ENCODE measurements around the gene USP12.

The USP12 gene

DNA sequence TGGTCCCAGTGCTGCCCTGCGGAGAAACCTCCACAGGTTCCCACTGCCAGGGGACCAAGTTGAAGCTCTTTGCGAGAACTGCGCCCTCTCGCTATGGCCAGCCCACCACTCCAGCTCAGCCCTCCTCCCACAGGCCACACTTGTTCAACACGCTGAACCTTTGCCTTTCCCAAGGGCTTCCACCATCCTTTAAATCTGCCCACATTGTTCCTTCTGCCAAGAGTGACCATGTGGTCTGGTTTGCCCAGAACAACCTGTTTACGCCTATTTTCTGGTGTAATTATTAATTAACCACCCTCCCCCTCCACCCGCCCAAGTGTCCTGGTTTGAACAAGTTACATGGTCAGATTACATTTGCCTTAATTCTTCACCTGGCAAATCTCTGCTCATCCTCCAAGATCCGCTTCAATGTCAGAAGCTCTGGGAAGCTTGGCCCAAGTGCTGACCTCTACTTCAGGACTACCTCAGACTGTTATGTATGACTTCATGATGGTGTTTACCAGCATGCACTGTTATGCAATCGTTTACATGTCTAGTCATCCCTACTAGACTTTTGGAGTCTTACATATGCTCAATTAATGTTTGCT is 12.0 kb upstream of the USP12 start:
- no peak for DNase-seq (ENCODE audit: low read depth in 3 of 3)

DNA sequence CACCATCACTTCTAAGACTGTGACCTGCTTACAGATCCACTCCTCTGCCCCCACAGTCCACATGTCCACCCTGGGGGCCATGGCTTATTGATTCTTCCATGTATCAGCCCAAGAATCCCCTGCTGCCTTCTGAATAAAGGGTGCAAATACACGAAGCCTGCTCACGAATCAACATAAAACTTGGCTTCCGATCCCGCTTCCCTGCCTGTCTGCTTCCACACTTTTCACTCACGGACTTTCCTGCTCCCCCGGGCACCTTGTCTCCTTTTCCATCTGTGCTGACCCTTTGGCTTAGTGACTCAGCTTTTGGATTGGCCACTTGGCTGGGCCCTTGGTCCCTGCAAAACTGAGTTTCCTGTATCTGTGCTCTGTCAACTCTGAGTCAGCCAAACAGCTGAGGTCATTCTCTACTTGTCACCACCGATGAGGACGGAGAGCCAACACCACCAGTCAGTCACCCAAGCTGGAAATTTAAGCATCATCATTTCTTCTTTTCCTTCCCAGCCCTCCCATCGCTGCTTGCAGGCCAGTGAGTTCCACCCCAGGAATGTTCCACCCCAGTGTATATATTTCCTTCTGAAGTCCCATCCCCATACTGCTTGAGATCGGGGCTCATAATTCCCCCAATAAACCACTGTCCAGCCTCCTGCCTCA is 11.4 kb upstream of the USP12 start:
- DNase-seq (ENCODE audit: low read depth in 3 of 3), result no peak

DNA sequence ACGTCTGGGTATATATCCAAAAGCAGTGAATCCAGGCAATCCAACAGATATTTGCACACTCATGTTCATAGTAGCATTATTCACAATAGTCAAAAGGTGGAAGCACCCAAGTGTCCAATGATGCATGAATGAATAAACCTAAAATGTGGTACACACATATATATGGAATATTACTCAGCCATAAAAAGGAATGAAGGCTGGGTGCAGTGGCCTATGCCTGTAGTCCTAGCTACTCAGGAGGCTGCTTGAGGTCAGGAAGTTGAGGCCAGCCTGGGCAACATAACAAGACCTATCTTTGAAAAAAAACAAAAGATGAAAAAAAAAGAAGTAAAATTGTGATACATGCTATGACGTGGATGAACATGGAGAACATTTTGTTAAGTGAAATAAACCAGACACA is 10.4 kb upstream of the USP12 start:
- DNase-seq (ENCODE audit: low read depth in 3 of 3), result no peak

GRCh38 chr13:27177852-27178251 is 6.2 kb upstream of the USP12 start:
- DNase-seq (ENCODE audit: low read depth in 3 of 3), result no peak

DNA sequence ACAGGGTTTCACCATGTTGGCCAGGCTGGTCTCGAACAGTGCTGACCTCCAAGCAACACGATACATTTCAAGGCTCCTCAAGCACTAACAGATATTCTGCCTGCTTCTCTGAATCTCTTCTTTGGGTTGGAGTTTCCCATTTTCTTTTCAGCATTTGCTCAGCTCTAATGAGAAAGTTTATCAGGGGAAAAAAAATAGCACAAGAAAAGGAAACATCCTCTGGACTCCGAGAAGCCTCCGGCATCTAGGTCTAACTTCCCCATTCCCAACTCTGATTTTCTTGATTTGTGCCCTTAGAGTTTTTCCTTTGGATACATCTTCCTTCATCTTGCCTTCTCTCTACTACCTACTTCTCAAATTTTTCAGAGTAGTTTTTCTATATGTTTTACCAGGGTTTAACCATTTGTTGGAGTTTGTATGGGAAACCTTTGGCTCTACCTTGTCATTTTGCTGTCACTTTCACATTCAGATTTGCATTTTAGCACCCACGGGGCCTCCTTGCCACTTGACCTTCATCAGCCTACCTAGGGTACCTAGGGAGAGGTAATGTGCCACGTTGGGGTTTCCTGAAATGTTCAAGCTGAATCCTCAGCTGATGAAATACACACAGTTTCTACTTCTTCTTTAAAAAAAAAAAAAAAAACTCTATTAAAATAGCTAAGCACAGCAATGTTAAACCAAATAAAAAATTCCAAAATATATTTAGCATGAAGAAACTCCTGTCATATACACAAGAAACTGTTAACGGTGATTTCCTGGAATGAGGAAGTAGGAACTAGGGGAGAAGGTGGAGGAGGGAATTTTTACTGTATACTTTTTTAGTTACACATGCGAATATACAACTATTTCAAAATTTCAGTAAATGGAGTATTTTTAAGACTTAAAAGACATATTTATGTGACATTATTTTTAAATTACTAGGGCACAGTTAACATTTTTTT is 5.1 kb upstream of the USP12 start:
- no peak for DNase-seq (ENCODE audit: low read depth in 3 of 3)

DNA sequence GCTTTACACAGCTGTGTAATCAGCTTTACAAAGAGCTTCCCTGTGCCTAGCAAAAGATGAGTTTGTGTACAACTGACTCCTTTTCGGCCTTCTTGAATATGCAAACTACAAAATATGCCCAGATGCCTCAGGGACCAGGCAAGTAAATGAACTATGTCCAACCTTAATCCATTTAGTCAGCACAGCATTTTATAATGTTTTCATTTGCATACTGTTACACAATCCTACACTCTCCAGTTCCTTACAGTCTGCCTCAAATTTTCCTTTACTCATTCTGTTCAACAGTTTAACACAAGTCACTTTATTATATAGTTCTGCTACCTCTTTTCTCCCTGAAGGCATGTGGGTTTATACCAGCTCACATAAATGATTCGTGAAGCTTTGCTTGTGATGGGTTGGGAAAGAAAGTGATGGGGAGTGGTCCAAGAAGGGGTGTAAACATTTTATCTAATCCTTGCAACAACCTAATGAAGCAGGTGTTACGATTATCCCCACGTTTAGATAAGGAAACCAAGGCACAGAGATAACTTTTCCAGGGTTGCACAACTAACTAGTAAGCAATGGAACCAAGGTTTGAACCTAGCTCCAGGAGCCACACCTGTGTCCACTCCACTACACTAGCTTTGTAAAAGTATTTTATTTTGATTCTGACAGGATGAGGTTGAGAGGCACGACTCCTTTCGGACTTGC is 3.3 kb upstream of the USP12 start:
- no peak for DNase-seq (ENCODE audit: low read depth in 3 of 3)

GRCh38 chr13:27172495-27172842 is 858 bp upstream of the USP12 start:
- no peak for DNase-seq (ENCODE audit: low read depth in 3 of 3)

GRCh38 chr13:27171827-27172494 is 350 bp upstream of the USP12 start:
- peak; percentile 75 to 86 (median 76) for DNase-seq (ENCODE audit: low read depth in 3 of 3)

DNA sequence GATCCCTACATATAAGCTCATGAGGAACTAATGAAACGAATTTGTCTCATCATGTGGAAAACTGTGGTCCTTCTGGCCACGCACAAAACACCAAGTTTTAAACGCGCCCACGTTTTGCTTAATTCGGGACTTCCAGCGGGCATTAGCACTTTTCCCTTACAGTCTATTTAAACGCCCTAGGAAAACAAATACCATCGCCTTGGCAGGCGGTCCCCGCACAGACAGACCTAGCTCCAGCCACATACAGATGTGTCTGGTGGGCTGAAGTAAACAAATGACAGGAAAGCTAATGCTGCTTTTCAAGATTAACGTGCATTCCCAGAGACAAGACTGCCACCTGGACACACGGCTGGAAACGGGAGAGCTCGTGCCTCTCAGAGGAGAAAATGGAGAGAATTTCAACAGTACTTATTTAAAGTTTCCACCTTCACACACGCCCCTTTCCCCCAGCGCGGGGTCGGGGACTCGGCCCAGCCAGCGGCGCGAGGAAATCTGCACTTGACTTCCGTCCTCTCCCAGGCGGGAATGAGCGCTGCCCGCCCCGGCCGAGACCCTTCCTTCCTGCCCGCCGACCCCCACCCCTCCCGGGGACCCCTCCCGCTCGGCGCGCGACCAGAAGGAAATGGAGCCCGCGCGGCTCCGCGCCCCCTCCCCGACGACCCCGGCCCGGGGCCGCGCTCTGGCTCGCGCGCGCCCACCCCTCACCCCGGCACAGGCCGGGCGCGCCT is 931 bp downstream of the USP12 start:
- DNase-seq (ENCODE audit: low read depth in 3 of 3), result peak; percentile 11 to 40 (median 21)

- no peak for DNase-seq (ENCODE audit: low read depth in 3 of 3)
Measured at GRCh38 chr13:27170221-27170515, 1.4 kb downstream of the USP12 start.

DNA sequence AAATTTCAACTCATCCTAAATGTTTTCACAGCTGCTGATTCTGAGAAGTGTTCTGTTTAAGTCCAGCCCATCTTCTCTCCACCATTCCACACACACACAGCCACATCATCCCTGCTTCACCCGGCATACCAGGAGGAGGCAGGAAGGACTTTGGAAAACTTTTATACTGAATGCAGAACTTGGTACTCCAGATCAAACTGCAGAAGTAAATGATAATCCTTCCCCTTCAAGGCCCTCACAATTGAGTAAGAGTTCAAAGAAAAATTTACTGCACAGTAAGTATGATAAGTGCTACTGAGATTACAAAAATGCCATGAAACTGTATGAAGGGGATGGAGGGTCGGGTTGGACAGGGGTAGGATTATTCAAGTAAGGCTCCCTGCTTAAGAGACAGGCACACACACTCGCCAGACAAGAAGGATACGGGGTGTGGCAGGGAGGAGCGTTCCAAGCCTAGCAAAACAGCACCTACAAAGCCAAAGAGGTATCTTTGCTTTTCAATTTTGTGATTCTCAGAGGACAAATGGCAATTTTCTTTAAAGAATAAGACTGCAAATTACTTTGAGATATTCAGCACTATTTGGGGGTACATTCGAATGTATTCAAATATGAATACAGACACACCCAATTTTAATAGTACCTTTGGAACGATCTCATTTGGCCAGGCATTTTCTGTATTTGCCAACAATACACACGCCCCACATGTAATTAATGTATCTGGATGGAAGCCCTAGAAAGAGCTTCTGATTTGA is 2.5 kb downstream of the USP12 start:
- DNase-seq (ENCODE audit: low read depth in 3 of 3), result no peak

- no peak for DNase-seq (ENCODE audit: low read depth in 3 of 3)
Measured at GRCh38 chr13:27168086-27168485, 3.5 kb downstream of the USP12 start.

GRCh38 chr13:27166313-27166712 is 5.3 kb downstream of the USP12 start:
- DNase-seq (ENCODE audit: low read depth in 3 of 3), result no peak

DNA sequence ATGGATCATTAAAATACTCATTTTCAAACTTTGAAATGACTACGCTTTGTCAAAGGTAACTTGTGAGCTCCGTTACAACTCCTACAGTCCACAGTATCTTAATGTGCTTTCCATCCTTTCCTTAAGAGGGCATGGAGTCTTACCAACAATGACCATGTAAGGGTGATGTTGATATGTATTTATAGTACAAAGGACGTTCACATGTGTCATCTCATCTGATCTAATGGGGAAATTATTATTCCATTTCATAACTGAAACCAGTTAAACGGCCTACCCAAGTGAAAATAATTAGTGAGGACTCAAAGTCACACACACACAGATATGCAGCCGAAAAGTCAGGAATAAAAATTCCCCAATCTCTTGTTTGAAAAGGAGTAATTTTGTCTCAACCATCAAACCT is 9.6 kb downstream of the USP12 start:
- DNase-seq (ENCODE audit: low read depth in 3 of 3), result no peak

- no peak for DNase-seq (ENCODE audit: low read depth in 3 of 3)
Measured at GRCh38 chr13:27161423-27161822, 10.2 kb downstream of the USP12 start.

GRCh38 chr13:27160657-27161295 is 10.8 kb downstream of the USP12 start:
- no peak for DNase-seq (ENCODE audit: low read depth in 3 of 3)

GRCh38 chr13:27159806-27160563 is 11.6 kb downstream of the USP12 start:
- no peak for DNase-seq (ENCODE audit: low read depth in 3 of 3)

- no peak for DNase-seq (ENCODE audit: low read depth in 3 of 3)
Measured at GRCh38 chr13:27158335-27158734, 13.3 kb downstream of the USP12 start.
